NCI-H2081 treated with DMSO at 0.1 percent for 48 hours (cell line): ENCODE measurements around the gene ARHGAP24.
"Not testable (repeated sequence)": the region's sequence is repeated elsewhere in the genome, so short reads cannot be mapped to it uniquely, and the experiment has no call there.

ENCODE experiments used
- DNase-seq: peaks from one replicate; lab custom pipeline; 2025; lab: John Stamatoyannopoulos, UW

The ARHGAP24 gene

GRCh38 chr4:86021671-86022070 is 546.7 kb downstream of the ARHGAP24 start:
- DNase-seq = not testable (repeated sequence)

DNA sequence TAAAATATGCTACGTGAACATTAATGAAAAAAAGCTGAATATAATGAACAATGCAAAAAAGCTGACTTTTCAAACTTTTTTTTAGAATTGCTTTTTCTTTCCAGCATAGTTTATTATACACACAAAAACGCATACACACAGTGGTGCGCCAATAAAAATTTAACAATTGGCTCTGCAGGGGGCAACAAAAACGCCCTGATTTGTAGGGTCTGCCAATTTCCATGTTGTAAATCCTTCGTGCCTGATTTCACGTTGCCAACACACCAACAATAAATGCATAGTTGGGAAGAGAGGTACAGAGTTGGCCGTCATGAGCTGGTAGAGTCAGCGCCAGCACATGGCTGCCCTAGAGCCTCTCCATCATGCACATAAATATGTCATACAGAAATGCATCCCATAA is 551.8 kb downstream of the ARHGAP24 start:
- no peak for DNase-seq

GRCh38 chr4:86031927-86032326 is 557.0 kb downstream of the ARHGAP24 start:
- no peak for DNase-seq

DNA sequence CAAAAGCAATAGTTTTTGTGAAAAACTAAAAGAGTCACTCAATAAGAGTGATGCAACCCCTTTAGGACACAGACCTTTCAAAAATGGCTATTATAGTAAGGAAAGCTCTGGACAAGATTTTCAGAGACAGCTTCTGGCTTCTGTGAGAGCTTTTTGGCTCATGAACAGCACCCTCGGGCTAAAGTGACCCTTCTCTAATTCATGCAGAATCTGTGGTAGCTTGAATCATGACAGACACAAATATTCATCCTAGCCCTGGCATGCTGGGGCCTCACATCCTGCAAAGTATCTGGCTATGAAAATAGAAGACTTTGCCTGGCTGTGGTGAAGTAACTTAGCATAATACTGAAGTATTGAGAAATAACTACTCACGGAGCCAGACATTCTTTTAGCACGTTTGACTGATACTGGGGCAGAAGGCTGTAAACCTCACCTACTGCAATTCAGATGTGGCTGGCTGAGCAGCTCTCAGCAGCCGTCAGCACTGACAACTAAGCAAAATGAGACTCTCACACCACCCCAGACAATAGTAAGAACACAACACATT is 557.6 kb downstream of the ARHGAP24 start:
- DNase-seq = no peak

DNA sequence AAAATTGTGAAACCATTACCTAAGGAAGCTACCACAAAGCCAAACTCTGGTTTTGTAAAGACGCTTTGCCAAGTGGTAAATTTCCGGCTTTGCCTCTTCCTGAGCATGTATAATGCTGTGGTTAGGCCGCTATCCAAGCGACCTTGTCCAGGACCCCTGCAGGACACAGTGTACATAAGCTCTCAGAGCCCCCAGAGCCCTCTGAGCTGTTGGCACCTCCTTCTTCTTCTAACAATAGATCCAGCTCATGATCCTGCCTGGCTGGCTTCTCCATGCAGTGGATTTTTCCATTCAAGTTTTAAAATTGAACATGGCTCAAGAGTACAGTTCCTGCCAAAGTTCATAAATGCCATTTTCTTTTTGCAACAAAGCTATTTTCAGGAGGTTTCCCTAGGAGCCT is 558.2 kb downstream of the ARHGAP24 start:
- no peak for DNase-seq

DNA sequence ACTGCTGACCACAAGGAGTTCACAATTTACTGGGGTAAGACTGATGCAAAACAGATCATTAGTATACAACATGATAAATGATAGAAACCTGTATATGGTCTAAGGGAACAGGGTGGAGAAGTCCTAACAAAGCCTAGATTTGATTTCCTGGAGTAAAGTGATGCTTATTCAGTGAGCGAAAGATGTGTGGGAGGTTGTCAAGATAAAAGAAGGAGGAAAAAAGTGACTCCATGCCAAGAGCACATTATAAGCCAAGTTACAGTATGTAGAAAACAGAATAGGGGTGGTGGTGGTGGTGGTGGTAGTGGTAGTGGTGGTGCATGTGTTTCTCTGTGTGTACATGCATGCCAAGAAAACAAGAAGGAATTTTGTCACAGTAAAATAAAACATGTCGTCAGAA is 559.7 kb downstream of the ARHGAP24 start:
- no peak for DNase-seq

DNA sequence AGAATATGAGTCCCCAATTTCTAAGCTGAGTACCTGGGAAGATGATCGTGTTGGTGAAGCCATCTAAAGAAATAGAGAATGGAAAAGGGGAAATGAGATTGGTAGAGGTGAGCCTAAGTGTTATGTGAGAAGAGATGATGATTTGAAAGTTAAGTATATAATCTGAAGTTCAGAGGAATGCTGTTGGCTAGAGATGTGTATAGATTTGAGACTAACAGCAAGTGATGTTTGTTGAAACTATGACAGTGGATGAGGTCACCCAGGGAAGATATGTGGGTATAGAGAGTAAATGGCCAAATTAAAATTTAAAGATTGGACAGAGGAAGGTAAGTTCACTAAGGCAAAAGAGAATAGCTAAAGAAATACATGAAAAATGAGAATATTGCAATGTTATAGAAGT is 560.7 kb downstream of the ARHGAP24 start:
- no peak for DNase-seq

DNA sequence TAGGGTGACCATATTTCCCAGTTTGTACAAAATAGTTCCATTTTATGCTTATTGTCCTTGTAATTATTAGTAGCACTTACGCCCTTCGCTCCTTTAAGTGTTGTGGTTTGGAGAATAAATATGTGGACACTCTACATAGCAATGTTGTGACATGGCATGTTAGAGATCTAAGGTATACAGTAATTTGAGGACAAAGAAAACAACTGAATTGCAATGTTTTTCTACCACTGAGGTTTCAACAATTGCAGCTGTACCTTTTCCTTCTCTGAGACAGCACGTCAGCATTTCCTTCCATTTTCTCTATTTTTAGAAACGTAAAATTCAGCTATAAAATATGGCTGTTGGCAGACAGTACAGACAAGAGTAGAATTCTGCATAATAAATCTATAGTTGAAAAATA is 561.8 kb downstream of the ARHGAP24 start:
- DNase-seq = no peak

DNA sequence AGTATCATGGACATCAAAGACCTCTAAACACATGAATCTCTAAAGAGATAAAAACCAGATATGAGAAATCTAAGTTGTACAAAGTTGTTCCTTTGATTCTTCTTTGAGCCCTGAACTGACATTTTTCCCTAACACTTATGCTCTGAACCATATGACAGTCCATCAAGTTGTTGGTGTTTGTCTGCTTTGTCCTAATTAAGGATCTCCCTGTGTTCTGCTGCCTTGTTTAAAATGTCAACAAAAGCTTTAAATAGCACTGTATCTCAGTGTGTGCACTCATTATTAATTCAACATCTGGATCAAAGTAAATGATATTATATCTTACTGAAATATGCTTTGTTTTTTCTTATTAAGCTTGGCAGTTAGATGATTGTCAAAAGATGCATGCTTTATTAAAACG is 563.1 kb downstream of the ARHGAP24 start:
- no peak for DNase-seq

- no peak for DNase-seq
These were observed 569.0 kb downstream of the ARHGAP24 start for GRCh38 chr4:86043755-86044592.

DNA sequence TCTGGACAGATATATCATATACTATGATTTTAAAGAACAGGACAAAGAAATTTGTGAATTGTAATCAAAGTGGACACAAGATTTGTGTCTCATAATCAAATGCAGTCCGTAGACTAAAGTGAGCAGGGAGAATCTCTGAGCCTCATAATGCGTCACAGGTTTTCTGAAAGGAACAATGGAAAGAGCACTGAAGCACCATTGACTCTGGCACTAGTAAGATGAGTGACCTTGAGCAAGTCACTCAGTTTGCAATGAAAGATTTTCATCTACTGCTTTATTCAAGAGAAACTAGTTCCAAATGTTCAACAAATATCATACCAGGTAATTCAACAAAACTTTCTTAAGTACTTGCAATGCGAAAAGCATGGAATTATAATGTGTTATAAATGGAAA is 569.6 kb downstream of the ARHGAP24 start:
- DNase-seq = no peak

DNA sequence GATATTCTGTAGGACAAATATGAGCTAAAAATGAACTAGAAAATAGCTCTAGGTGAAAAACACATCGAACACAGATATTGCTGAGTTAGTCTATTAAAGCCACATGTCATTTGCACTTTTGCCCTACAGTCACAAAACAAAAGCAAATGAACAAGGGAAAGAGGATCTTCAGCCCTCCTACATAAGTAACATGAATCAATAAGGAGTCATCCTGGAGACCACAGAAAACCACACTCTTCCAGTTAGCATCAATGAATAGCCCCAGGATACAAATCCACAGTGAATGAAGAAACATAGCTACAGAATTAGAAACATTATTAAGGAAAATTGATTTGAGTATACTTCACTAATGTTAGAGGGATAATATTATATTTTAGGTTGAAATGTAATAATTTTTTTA is 573.5 kb downstream of the ARHGAP24 start:
- DNase-seq = no peak

DNA sequence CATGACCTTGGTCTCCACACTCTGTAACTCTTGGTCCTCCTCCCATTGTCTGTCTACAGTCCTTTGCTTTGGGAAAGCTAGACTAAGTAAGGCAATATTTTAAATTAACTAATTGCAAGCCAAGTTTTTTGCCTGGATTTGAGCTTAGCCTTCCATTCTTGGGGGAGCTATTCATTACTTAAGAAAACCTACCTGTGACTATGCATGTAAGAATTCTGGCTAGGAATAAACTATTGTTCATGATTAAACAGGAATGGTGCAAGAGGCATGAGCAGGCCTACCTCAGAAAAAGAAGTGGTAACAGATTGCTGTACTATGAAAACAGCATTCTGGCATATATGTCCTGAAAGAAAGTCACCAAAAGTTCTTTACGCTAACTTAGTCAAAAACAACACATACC is 575.5 kb downstream of the ARHGAP24 start:
- DNase-seq = no peak
